Hepatocyte (in vitro differentiated cells): Measurements from ENCODE around the gene MLKL. TPM values are rescaled to one million over a fixed set of nuclear protein-coding genes. Genes with fewer than 3 reads are reported as not detected.

Experiments used
- DNase-seq: peaks from one replicate; pipeline ENCODE4 v3.0.0-alpha.2; 2016; ENCODE audit warnings: low spot score
- H2AFZ ChIP-seq: fragments of 200-600 bp; sonication (generic); 2 replicates; pipeline ENCODE4 v1.6.0; 2016; ENCODE audit warnings: antibody characterized with exemption, mild to moderate bottlenecking
- H3K27ac ChIP-seq: fragments of 200-600 bp; sonication (generic); 2 replicates; pipeline ENCODE4 v1.5.1; 2016; ENCODE audit warnings: mild to moderate bottlenecking
- H3K27me3 ChIP-seq: fragments of 200-600 bp; sonication (generic); 2 replicates; pipeline ENCODE4 v1.6.1; 2016
- H3K36me3 ChIP-seq: fragments of 200-600 bp; sonication (generic); replicated peaks from 2 replicates; pipeline ENCODE4 v1.5.1; 2016; ENCODE audit warnings: low read depth; ENCODE audit not compliant: insufficient read depth
- H3K4me1 ChIP-seq: fragments of 200-600 bp; sonication (generic); 2 replicates; pipeline ENCODE4 v1.5.1; 2016; ENCODE audit warnings: mild to moderate bottlenecking, moderate library complexity; ENCODE audit not compliant: insufficient read depth
- H3K4me2 ChIP-seq: fragments of 200-600 bp; sonication (generic); 2 replicates; pipeline ENCODE4 v1.6.0; 2016
- H3K4me3 ChIP-seq: fragments of 200-600 bp; sonication (generic); 2 replicates; pipeline ENCODE4 v1.5.1; 2016; ENCODE audit warnings: mild to moderate bottlenecking
- H3K79me2 ChIP-seq: fragments of 200-600 bp; sonication (generic); 2 replicates; pipeline ENCODE4 v1.6.0; 2017; ENCODE audit warnings: mild to moderate bottlenecking
- H3K9me2 ChIP-seq: fragments of 200-600 bp; sonication (generic); replicated peaks from 2 replicates; pipeline ENCODE4 v1.6.0; 2017; ENCODE audit warnings: mild to moderate bottlenecking; ENCODE audit not compliant: insufficient read depth
- H3K9me3 ChIP-seq: fragments of 200-600 bp; sonication (generic); 2 replicates; pipeline ENCODE4 v1.5.1; 2016; ENCODE audit warnings: low read depth, mild to moderate bottlenecking
- H4K20me1 ChIP-seq: fragments of 200-600 bp; sonication (generic); 2 replicates; pipeline ENCODE4 v1.6.0; 2016; ENCODE audit warnings: mild to moderate bottlenecking; ENCODE audit not compliant: insufficient read depth, poor library complexity, severe bottlenecking
- CTCF ChIP-seq: fragments of 200-600 bp; sonication (generic); IDR thresholded peaks from 2 replicates; pipeline ENCODE4 v1.5.1; 2016; ENCODE audit warnings: antibody characterized with exemption, mild to moderate bottlenecking; ENCODE audit not compliant: poor library complexity
- EZH2 ChIP-seq: fragments of 200-600 bp; sonication (generic); IDR thresholded peaks from 2 replicates; pipeline ENCODE4 v1.6.1; 2016; ENCODE audit warnings: antibody characterized with exemption, mild to moderate bottlenecking, borderline replicate concordance
- EZH2phosphoT487 ChIP-seq: fragments of 200-600 bp; sonication (generic); IDR thresholded peaks from one replicate; pipeline ENCODE4 v1.6.1; 2018; ENCODE audit warnings: antibody characterized with exemption, mild to moderate bottlenecking, low read depth, moderate library complexity; ENCODE audit not compliant: unreplicated experiment, severe bottlenecking
- WGBS: methylation state at CpG from one replicate; pipeline ENCODE4 v1.1.6; 2016; ENCODE audit warnings: low lambda C conversion rate; ENCODE audit errors: missing lambda C conversion rate; 5-methylcytosine and 5-hydroxymethylcytosine counted together
- polyA plus RNA-seq: library from polyadenylated mRNA; unstranded; fragments of >200 nt; fragmentation: Nextera tagmentation; extraction: Ambion mirVana; gene quantifications from 2 replicates; pipeline ENCODE4 v1.2.1, GENCODE V29; 2016
- total RNA-seq: library from RNA; depleted of rRNA; stranded (reverse); fragments of >200 nt; gene quantifications from 2 replicates; pipeline ENCODE4 v1.2.3, GENCODE V29; 2014

The MLKL gene
- total and polyA plus RNA-seq, 2 experiments from 2014 or later = 2.8 to 3.3 TPM

GRCh38 chr16:74742051-74742481 is 41.4 kb upstream of the MLKL start:
- no peaks in the 10 kb centered on the region for H3K27me3 ChIP-seq
- H3K4me3 ChIP-seq = no peak overlapping the region
- no peaks in the 10 kb centered on the region for H3K9me2 ChIP-seq
- H4K20me1 ChIP-seq = no peaks in the 10 kb centered on the region
- WGBS = 50% methylated on average over 10 of the region's 10 CpGs
- peaks cover 18% of the 10 kb centered on the region for H3K4me1 ChIP-seq
- no peak overlapping the region for H3K4me2 ChIP-seq
- no peaks in the 10 kb centered on the region for H3K9me3 ChIP-seq
- no peak for DNase-seq
- TF ChIP-seq EZH2phosphoT487 (no peak), EZH2 (no peak), CTCF (no peak)
- H3K36me3 ChIP-seq = no peaks in the 10 kb centered on the region
- no peak overlapping the region for H2AFZ ChIP-seq
- H3K79me2 ChIP-seq = no peaks in the 10 kb centered on the region
- H3K27ac ChIP-seq = no peak overlapping the region

- H4K20me1 ChIP-seq = no peaks in the 10 kb centered on the region
- H3K9me2 ChIP-seq = no peaks in the 10 kb centered on the region
- DNase-seq = no peak
- no peaks in the 10 kb centered on the region for H3K9me3 ChIP-seq
- no peaks in the 10 kb centered on the region for H3K79me2 ChIP-seq
- no peak overlapping the region for H3K4me3 ChIP-seq
- no peak overlapping the region for H2AFZ ChIP-seq
- H3K36me3 ChIP-seq = no peaks in the 10 kb centered on the region
- H3K27me3 ChIP-seq = no peaks in the 10 kb centered on the region
- H3K4me2 ChIP-seq = no peak overlapping the region
- H3K27ac ChIP-seq = no peak overlapping the region
- WGBS = 97% methylated on average over 13 of the region's 13 CpGs
- TF ChIP-seq EZH2phosphoT487 = no peak
- TF ChIP-seq CTCF = no peak
- TF ChIP-seq EZH2 = no peak
- peaks cover 18% of the 10 kb centered on the region for H3K4me1 ChIP-seq
Measured at GRCh38 chr16:74740795-74741304, 40.2 kb upstream of the MLKL start.

GRCh38 chr16:74739275-74739674 is 38.6 kb upstream of the MLKL start:
- H3K27ac ChIP-seq = no peak overlapping the region
- peaks cover 19% of the 10 kb centered on the region for H3K4me1 ChIP-seq
- no peaks in the 10 kb centered on the region for H3K27me3 ChIP-seq
- no peak overlapping the region for H3K4me3 ChIP-seq
- no peak overlapping the region for H3K4me2 ChIP-seq
- H3K9me3 ChIP-seq = no peaks in the 10 kb centered on the region
- H4K20me1 ChIP-seq = no peaks in the 10 kb centered on the region
- no peak for TF ChIP-seq CTCF
- no peak for DNase-seq
- WGBS = 82% methylated on average over 6 of the region's 6 CpGs
- no peaks in the 10 kb centered on the region for H3K79me2 ChIP-seq
- no peaks in the 10 kb centered on the region for H3K36me3 ChIP-seq
- no peak overlapping the region for H2AFZ ChIP-seq
- no peaks in the 10 kb centered on the region for H3K9me2 ChIP-seq

GRCh38 chr16:74738816-74739215 is 38.2 kb upstream of the MLKL start:
- no peak overlapping the region for H3K4me3 ChIP-seq
- H3K36me3 ChIP-seq = no peaks in the 10 kb centered on the region
- no peak for DNase-seq
- no peaks in the 10 kb centered on the region for H3K79me2 ChIP-seq
- 93% methylated on average over 11 of the region's 11 CpGs for WGBS
- no peaks in the 10 kb centered on the region for H3K27me3 ChIP-seq
- no peak overlapping the region for H3K4me2 ChIP-seq
- no peak for TF ChIP-seq CTCF
- no peak for TF ChIP-seq EZH2
- no peak for TF ChIP-seq EZH2phosphoT487
- peaks cover 15% of the 10 kb centered on the region for H3K4me1 ChIP-seq
- H2AFZ ChIP-seq = no peak overlapping the region
- H3K27ac ChIP-seq = no peak overlapping the region
- no peaks in the 10 kb centered on the region for H3K9me3 ChIP-seq
- no peaks in the 10 kb centered on the region for H3K9me2 ChIP-seq
- no peaks in the 10 kb centered on the region for H4K20me1 ChIP-seq
